ENCODE results near the gene SLC51B.

DNA sequence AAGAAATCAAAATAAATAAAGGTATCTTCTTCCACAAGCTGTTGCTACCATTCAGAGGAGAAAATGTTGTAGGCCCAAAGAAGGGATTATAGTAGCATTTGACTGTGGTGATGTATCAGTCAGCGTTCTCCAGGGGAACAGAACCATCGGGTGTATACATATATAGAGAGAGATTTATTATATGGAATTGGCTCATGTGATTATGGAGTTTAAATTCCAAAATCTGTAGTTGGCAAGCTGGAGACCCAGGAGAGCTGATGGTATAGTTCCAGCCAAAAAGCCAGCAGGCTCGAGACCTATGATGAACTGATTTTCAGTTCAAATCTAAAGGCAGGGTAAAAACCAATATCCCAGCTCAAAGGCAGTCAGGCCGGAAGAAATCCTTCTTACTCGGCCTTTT is 48.1 kb upstream of the SLC51B start:
- TF ChIP-seq, protein P1, sequence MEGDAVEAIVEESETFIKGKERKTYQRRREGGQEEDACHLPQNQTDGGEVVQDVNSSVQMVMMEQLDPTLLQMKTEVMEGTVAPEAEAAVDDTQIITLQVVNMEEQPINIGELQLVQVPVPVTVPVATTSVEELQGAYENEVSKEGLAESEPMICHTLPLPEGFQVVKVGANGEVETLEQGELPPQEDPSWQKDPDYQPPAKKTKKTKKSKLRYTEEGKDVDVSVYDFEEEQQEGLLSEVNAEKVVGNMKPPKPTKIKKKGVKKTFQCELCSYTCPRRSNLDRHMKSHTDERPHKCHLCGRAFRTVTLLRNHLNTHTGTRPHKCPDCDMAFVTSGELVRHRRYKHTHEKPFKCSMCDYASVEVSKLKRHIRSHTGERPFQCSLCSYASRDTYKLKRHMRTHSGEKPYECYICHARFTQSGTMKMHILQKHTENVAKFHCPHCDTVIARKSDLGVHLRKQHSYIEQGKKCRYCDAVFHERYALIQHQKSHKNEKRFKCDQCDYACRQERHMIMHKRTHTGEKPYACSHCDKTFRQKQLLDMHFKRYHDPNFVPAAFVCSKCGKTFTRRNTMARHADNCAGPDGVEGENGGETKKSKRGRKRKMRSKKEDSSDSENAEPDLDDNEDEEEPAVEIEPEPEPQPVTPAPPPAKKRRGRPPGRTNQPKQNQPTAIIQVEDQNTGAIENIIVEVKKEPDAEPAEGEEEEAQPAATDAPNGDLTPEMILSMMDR (conservative IDR thresholded peaks at IDR 0.05; ENCODE audit: low read length) = no peak
- no peak for TF ChIP-seq EZH2phosphoT487 (IDR thresholded peaks at IDR 0.05; ENCODE audit: borderline replicate concordance)
